ENCODE data around the gene COL24A1.

DNA sequence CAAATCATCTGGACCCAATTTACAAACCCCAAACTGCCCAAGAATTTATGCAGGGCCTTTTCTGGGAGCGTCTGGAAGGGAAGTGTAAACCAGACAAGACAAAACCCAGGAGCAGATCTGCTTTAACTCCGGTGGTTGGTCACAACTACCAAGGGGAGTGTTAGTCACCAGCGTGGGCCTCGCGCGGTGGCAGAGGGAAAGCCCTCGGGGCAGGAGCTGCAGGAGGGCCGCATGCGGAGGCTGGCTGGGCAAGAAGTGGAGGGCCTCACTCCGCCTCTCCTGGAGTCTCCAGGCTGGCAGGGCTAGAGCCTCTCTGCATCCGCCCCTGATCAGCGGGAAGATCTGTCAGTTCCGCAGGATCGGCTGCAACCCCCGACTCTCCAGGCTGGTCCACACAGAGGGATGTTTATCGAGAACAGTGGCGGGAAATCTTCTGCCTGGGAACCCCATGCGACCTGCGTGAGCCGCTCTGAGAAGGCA, 2.0 kb downstream of the COL24A1 start:
- no peak for TF ChIP-seq ZFX (IDR thresholded peaks at IDR 0.05)
- TF ChIP-seq, protein P1, sequence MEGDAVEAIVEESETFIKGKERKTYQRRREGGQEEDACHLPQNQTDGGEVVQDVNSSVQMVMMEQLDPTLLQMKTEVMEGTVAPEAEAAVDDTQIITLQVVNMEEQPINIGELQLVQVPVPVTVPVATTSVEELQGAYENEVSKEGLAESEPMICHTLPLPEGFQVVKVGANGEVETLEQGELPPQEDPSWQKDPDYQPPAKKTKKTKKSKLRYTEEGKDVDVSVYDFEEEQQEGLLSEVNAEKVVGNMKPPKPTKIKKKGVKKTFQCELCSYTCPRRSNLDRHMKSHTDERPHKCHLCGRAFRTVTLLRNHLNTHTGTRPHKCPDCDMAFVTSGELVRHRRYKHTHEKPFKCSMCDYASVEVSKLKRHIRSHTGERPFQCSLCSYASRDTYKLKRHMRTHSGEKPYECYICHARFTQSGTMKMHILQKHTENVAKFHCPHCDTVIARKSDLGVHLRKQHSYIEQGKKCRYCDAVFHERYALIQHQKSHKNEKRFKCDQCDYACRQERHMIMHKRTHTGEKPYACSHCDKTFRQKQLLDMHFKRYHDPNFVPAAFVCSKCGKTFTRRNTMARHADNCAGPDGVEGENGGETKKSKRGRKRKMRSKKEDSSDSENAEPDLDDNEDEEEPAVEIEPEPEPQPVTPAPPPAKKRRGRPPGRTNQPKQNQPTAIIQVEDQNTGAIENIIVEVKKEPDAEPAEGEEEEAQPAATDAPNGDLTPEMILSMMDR (IDR thresholded peaks at IDR 0.05 in 2 of 3, conservative IDR thresholded peaks at IDR 0.05 in 1 of 3; ENCODE audit: borderline replicate concordance in 1 of 3, insufficient read depth in 1 of 3, low read depth in 2 of 3, low read length in 2 of 3) = no peak
- TF ChIP-seq, protein P2, sequence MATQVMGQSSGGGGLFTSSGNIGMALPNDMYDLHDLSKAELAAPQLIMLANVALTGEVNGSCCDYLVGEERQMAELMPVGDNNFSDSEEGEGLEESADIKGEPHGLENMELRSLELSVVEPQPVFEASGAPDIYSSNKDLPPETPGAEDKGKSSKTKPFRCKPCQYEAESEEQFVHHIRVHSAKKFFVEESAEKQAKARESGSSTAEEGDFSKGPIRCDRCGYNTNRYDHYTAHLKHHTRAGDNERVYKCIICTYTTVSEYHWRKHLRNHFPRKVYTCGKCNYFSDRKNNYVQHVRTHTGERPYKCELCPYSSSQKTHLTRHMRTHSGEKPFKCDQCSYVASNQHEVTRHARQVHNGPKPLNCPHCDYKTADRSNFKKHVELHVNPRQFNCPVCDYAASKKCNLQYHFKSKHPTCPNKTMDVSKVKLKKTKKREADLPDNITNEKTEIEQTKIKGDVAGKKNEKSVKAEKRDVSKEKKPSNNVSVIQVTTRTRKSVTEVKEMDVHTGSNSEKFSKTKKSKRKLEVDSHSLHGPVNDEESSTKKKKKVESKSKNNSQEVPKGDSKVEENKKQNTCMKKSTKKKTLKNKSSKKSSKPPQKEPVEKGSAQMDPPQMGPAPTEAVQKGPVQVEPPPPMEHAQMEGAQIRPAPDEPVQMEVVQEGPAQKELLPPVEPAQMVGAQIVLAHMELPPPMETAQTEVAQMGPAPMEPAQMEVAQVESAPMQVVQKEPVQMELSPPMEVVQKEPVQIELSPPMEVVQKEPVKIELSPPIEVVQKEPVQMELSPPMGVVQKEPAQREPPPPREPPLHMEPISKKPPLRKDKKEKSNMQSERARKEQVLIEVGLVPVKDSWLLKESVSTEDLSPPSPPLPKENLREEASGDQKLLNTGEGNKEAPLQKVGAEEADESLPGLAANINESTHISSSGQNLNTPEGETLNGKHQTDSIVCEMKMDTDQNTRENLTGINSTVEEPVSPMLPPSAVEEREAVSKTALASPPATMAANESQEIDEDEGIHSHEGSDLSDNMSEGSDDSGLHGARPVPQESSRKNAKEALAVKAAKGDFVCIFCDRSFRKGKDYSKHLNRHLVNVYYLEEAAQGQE (IDR thresholded peaks at IDR 0.05; ENCODE audit: low read depth) = no peak

Measured in HCT116 (cell line).